HepG2 (cell line): ENCODE measurements around the gene RASAL3.

Source experiments
- CTCF ChIP-seq: sonication (generic); formaldehyde crosslinking; IDR thresholded peaks from 2 replicates; pipeline ENCODE4 v1.5.0; 2020; ENCODE audit warnings: mild to moderate bottlenecking, missing genetic modification reagents, moderate library complexity
- ELK4 ChIP-seq: sonication (generic); formaldehyde crosslinking; IDR thresholded peaks from 2 replicates; pipeline ENCODE4 v1.9.0; 2021; ENCODE audit warnings: missing genetic modification reagents, borderline replicate concordance
- FOSL1 ChIP-seq: sonication (generic); formaldehyde crosslinking; IDR thresholded peaks from 2 replicates; pipeline ENCODE4 v1.9.0; 2021; ENCODE audit warnings: missing genetic modification reagents, borderline replicate concordance
- GABPA ChIP-seq, 2 experiments: IDR thresholded peaks; 2 replicates each; pipeline ENCODE4 v1.6.1; 2011 to 2016; ENCODE audit warnings: low read depth in 2 of 2, low read length in 1 of 2, missing biosample characterization in 1 of 2, missing genetic modification characterization in 1 of 2
- POLR2AphosphoS5 ChIP-seq: IDR thresholded peaks from 2 replicates; pipeline ENCODE4 v1.6.1; 2012; ENCODE audit warnings: low read depth, low read length
- TIGD3 ChIP-seq: sonication (generic); formaldehyde crosslinking; IDR thresholded peaks from 2 replicates; pipeline ENCODE4 v1.5.1; 2020; ENCODE audit warnings: mild to moderate bottlenecking, missing genetic modification reagents, borderline replicate concordance
- UBTF ChIP-seq: sonication (generic); formaldehyde crosslinking; IDR thresholded peaks from 2 replicates; pipeline ENCODE4 v1.4.0; 2020; ENCODE audit warnings: mild to moderate bottlenecking, missing genetic modification reagents
- ZHX2 ChIP-seq, 2 experiments: sonication (generic) in 1 of 2; formaldehyde crosslinking in 1 of 2; IDR thresholded peaks; 2 replicates each; pipeline versions ENCODE4 v1.6.1 to v1.9.0; 2014 to 2022; ENCODE audit warnings: antibody characterized with exemption in 1 of 2, borderline replicate concordance in 1 of 2, inconsistent platforms in 1 of 2, low read depth in 1 of 2, missing genetic modification reagents in 1 of 2
- ZNF740 ChIP-seq: sonication (generic); formaldehyde crosslinking; IDR thresholded peaks from 2 replicates; pipeline ENCODE4 v1.4.0; 2020; ENCODE audit warnings: missing genetic modification reagents
- ZSCAN31 ChIP-seq: sonication (generic); formaldehyde crosslinking; IDR thresholded peaks from 2 replicates; pipeline ENCODE4 v1.5.0; 2020; ENCODE audit warnings: low read depth, mild to moderate bottlenecking, missing genetic modification reagents

GRCh38 chr19:15456871-15457700 is 7.3 kb downstream of the RASAL3 start:
- no peak for TF ChIP-seq TIGD3 (CRISPR knock-in tag)
- TF ChIP-seq POLR2AphosphoS5, result no peak
- no peak for TF ChIP-seq ELK4 (CRISPR knock-in tag)
- no peak for TF ChIP-seq ZNF740 (CRISPR knock-in tag)
- no peak for TF ChIP-seq FOSL1 (CRISPR knock-in tag)
- TF ChIP-seq ZHX2 (IDR thresholded peaks at IDR 0.05; ENCODE audit: low read depth), result no peak
- no peak for TF ChIP-seq ZHX2 (CRISPR knock-in tag; IDR thresholded peaks at IDR 0.05; ENCODE audit: borderline replicate concordance)
- TF ChIP-seq UBTF, result no peak
- no peak for TF ChIP-seq CTCF (CRISPR knock-in tag)
- TF ChIP-seq GABPA (IDR thresholded peaks at IDR 0.05; ENCODE audit: low read depth, low read length), result no peak
- TF ChIP-seq GABPA (CRISPR knock-in tag; IDR thresholded peaks at IDR 0.05; ENCODE audit: low read depth), result no peak
- no peak for TF ChIP-seq ZSCAN31 (CRISPR knock-in tag)
